ENCODE measurements around the gene PEX13.

- no peak for TF ChIP-seq CTCF (IDR thresholded peaks at IDR 0.05; ENCODE audit: low read depth, low read length, poor library complexity, severe bottlenecking)
- TF ChIP-seq EZH2phosphoT487 (IDR thresholded peaks at IDR 0.05; ENCODE audit: borderline replicate concordance, low read length), result no peak
Measured at GRCh38 chr2:61090386-61090921, 72.9 kb downstream of the PEX13 start.
